Measurements from ENCODE around the gene MISP3. TPM values are rescaled to one million over a fixed set of nuclear protein-coding genes. Genes with fewer than 3 reads are reported as not detected.

MISP3 gene
- polyA plus RNA-seq, 1 donor (not counting 4 experiments of a cell fraction or from before 2014, with no cell fraction given): 0.79 TPM

GRCh38 chr19:14081797-14082674 is 9.4 kb downstream of the MISP3 start:
- Histone ChIP-seq H4K20me1 (ENCODE audit: control insufficient read depth, extremely low read depth, insufficient read depth, low read length) (no peaks in the 10 kb centered on the region), H3K27me3 (ENCODE audit: control insufficient read depth, extremely low read depth, insufficient read depth, low read length) (no peaks in the 10 kb centered on the region), H3K9ac (ENCODE audit: control insufficient read depth, extremely low read depth, insufficient read depth, low read length) (peak overlapping the region; percentile 76), H3K36me3 (ENCODE audit: control insufficient read depth in 2 of 2, extremely low read depth in 1 of 2, insufficient read depth in 2 of 2, low read length in 2 of 2) (no peaks in the 10 kb centered on the region), H3K27ac (ENCODE audit: control insufficient read depth, insufficient read depth, low read length) (peak overlapping the region; percentile 88), H3K4me3 (ENCODE audit: control insufficient read depth in 2 of 3, extremely low read depth in 1 of 3, insufficient read depth in 2 of 3, low read depth in 1 of 3, low read length in 3 of 3) (peak overlapping the region; percentile 52 to 86 (median 74)), H3K4me1 (ENCODE audit: control insufficient read depth, extremely low read depth, insufficient read depth, low read length) (peaks cover 14% of the 10 kb centered on the region), H3K9me3 (ENCODE audit: control insufficient read depth, low read depth, low read length) (no peaks in the 10 kb centered on the region), H3K79me2 (ENCODE audit: control insufficient read depth, insufficient read depth, low read length) (no peaks in the 10 kb centered on the region), H3K9me1 (ENCODE audit: control insufficient read depth, extremely low read depth, insufficient read depth, low read length) (no peaks in the 10 kb centered on the region), H3K4me2 (ENCODE audit: control insufficient read depth, extremely low read depth, insufficient read depth, low read depth, low read length) (peak overlapping the region; percentile 90), H2AFZ (ENCODE audit: control insufficient read depth, low read length) (peak overlapping the region; percentile 59)
- DNase-seq (ENCODE audit: low read depth, low spot score) (no peak), FAIRE-seq (no peak)
- TF ChIP-seq EZH2 (IDR thresholded peaks at IDR 0.05; ENCODE audit: low read length): no peak
- no peak for TF ChIP-seq CTCF (optimal IDR thresholded peaks at IDR 0.05 in 1 of 3, IDR thresholded peaks at IDR 0.05 in 1 of 3, conservative IDR thresholded peaks at IDR 0.05 in 1 of 3; ENCODE audit: extremely low read depth in 1 of 3, insufficient read depth in 2 of 3, low read length in 3 of 3)
- dilution Hi-C loops (cut with MboI; ENCODE audit: extremely low pct_ligation_motif_present, low sequenced_read_pairs): no loop called here

- FAIRE-seq: no peak
- dilution Hi-C loops (cut with MboI; ENCODE audit: extremely low pct_ligation_motif_present, low sequenced_read_pairs): no loop called here
- Histone ChIP-seq H3K4me1 (ENCODE audit: control insufficient read depth, extremely low read depth, insufficient read depth, low read length) (peaks cover 14% of the 10 kb centered on the region), H3K9me1 (ENCODE audit: control insufficient read depth, extremely low read depth, insufficient read depth, low read length) (no peaks in the 10 kb centered on the region), H3K9me3 (ENCODE audit: control insufficient read depth, low read depth, low read length) (no peaks in the 10 kb centered on the region), H3K4me3 (ENCODE audit: control insufficient read depth in 2 of 3, extremely low read depth in 1 of 3, insufficient read depth in 2 of 3, low read depth in 1 of 3, low read length in 3 of 3) (no peak overlapping the region), H3K79me2 (ENCODE audit: control insufficient read depth, insufficient read depth, low read length) (no peaks in the 10 kb centered on the region), H3K27ac (ENCODE audit: control insufficient read depth, insufficient read depth, low read length) (no peak overlapping the region), H2AFZ (ENCODE audit: control insufficient read depth, low read length) (no peak overlapping the region), H4K20me1 (ENCODE audit: control insufficient read depth, extremely low read depth, insufficient read depth, low read length) (no peaks in the 10 kb centered on the region), H3K27me3 (ENCODE audit: control insufficient read depth, extremely low read depth, insufficient read depth, low read length) (no peaks in the 10 kb centered on the region), H3K36me3 (ENCODE audit: control insufficient read depth in 2 of 2, extremely low read depth in 1 of 2, insufficient read depth in 2 of 2, low read length in 2 of 2) (no peaks in the 10 kb centered on the region), H3K9ac (ENCODE audit: control insufficient read depth, extremely low read depth, insufficient read depth, low read length) (no peak overlapping the region), H3K4me2 (ENCODE audit: control insufficient read depth, extremely low read depth, insufficient read depth, low read depth, low read length) (no peak overlapping the region)
- DNase-seq (ENCODE audit: low read depth, low spot score): no peak
- TF ChIP-seq EZH2 (IDR thresholded peaks at IDR 0.05; ENCODE audit: low read length) (no peak), CTCF (optimal IDR thresholded peaks at IDR 0.05 in 1 of 3, IDR thresholded peaks at IDR 0.05 in 1 of 3, conservative IDR thresholded peaks at IDR 0.05 in 1 of 3; ENCODE audit: extremely low read depth in 1 of 3, insufficient read depth in 2 of 3, low read length in 3 of 3) (no peak)
Measured at GRCh38 chr19:14082675-14082960, 10.0 kb downstream of the MISP3 start.
